Esophagus squamous epithelium (tissue), 5 donors: Measurements from ENCODE around the gene AIFM3. TPM values are rescaled to one million over a fixed set of nuclear protein-coding genes. Genes with fewer than 3 reads are reported as not detected.

Experiments
- DNase-seq: peaks from one replicate; lab custom pipeline; 2025; lab: John Stamatoyannopoulos, UW
- H3K27ac ChIP-seq, 4 donors: fragments of 200-600 bp; sonication (generic); one replicate each; pipeline ENCODE4 v1.5.1; 2016 to 2019; ENCODE audit warnings: mild to moderate bottlenecking in 1 of 4
- H3K27me3 ChIP-seq, 4 donors: fragments of 200-600 bp; sonication (generic); 1 replicate in 3 of 4; 2 replicates in 1 of 4; pipeline versions ENCODE4 v1.5.1 to v1.6.0; 2017 to 2021; ENCODE audit warnings: antibody characterized with exemption in 1 of 4
- H3K36me3 ChIP-seq, 3 donors: fragments of 200-600 bp; sonication (generic); one replicate each; pipeline ENCODE4 v1.5.1; 2016 to 2019
- H3K4me1 ChIP-seq, 3 donors: fragments of 200-600 bp; sonication (generic); one replicate each; pipeline ENCODE4 v1.5.1; 2017 to 2019
- H3K4me3 ChIP-seq, 4 donors: fragments of 200-600 bp; sonication (generic); 1 replicate in 3 of 4; 2 replicates in 1 of 4; pipeline ENCODE4 v1.5.1; 2016 to 2019; ENCODE audit warnings: mild to moderate bottlenecking in 2 of 4, moderate library complexity in 1 of 4
- H3K9me3 ChIP-seq, 3 donors: fragments of 200-600 bp; sonication (generic); one replicate each; pipeline ENCODE4 v1.5.1; 2016 to 2019
- CTCF ChIP-seq, 6 experiments: fragments of 450-650 bp in 4 of 6; fragments of 200-600 bp in 2 of 6; sonication (generic) in 2 of 6; IDR thresholded peaks; one replicate each; pipeline ENCODE4 v1.5.1; 2016 to 2019; ENCODE audit warnings: antibody characterized with exemption in 6 of 6, mild to moderate bottlenecking in 4 of 6, moderate library complexity in 4 of 6
- POLR2A ChIP-seq, 4 donors: fragments of 450-650 bp; IDR thresholded peaks; one replicate each; pipeline ENCODE4 v1.6.1; 2017; ENCODE audit warnings: antibody characterized with exemption in 4 of 4, mild to moderate bottlenecking in 4 of 4, moderate library complexity in 3 of 4
- whole genome bisulfite sequencing, 2 donors: methylation state at CpG; one replicate each; pipeline ENCODE4 v1.1.5; 2018; 5-methylcytosine and 5-hydroxymethylcytosine counted together
- intact Hi-C: fragments of 100-400 bp; cut with DNase I; formaldehyde crosslinking; loops from one replicate; pipeline ENCODE4 v1.15.0; 2022
- total RNA-seq, 4 donors: library from RNA; depleted of rRNA; stranded (reverse); fragments of >200 nt; gene quantifications; one replicate each; pipeline ENCODE4 v1.1.0, GENCODE V29; 2016
- donor health status: DM: yes; HTN: yes; CAD: no.

Gene AIFM3
- total RNA-seq, 4 donors from 2014 or later: 0.30 to 1.9 (median 0.94) TPM

GRCh38 chr22:21010426-21011113, 43.5 kb downstream of the AIFM3 start:
- DNase-seq: no peak
- Histone ChIP-seq H3K27me3 (no peaks in the 10 kb centered on the region), H3K27ac (no peak overlapping the region), H3K4me3 (no peak overlapping the region), H3K9me3 (no peaks in the 10 kb centered on the region), H3K4me1 (peaks cover 20 to 26% (median 22%) of the 10 kb centered on the region in 3 donors), H3K36me3 (no peaks in the 10 kb centered on the region)
- intact Hi-C loops: no loop called here
- TF ChIP-seq POLR2A (IDR thresholded peaks at IDR 0.05) (no peak), CTCF (IDR thresholded peaks at IDR 0.05) (no peak)
- WGBS, 2 donors: 89 to 91% methylated on average over 3 of the region's 3 CpGs

- no peak overlapping the region for H3K4me3 ChIP-seq
- H3K27me3 ChIP-seq: no peaks in the 10 kb centered on the region
- intact Hi-C loops: no loop called here
- TF ChIP-seq CTCF (IDR thresholded peaks at IDR 0.05) (no peak), POLR2A (IDR thresholded peaks at IDR 0.05) (no peak)
- H3K9me3 ChIP-seq: no peaks in the 10 kb centered on the region
- WGBS, 2 donors: 70 to 81% methylated on average over 2 to 8 of the region's 14 CpGs
- H3K27ac ChIP-seq: no peak overlapping the region
- peaks cover 22 to 28% (median 23%) of the 10 kb centered on the region in 3 donors for H3K4me1 ChIP-seq
- DNase-seq: no peak
- no peaks in the 10 kb centered on the region for H3K36me3 ChIP-seq
These were observed 45.7 kb downstream of the AIFM3 start for GRCh38 chr22:21012446-21013407.

GRCh38 chr22:21013657-21014201, 46.7 kb downstream of the AIFM3 start:
- intact Hi-C loops: no loop called here
- H3K27ac ChIP-seq: peak overlapping the region; percentile 30 to 88 (median 76)
- TF ChIP-seq POLR2A (IDR thresholded peaks at IDR 0.05): peak in 1 of 4 donors; percentile 17
- no peak for TF ChIP-seq CTCF (IDR thresholded peaks at IDR 0.05)
- 16 to 24% methylated on average over 5 to 18 of the region's 24 CpGs for WGBS, 2 donors
- no peaks in the 10 kb centered on the region for H3K9me3 ChIP-seq
- H3K4me1 ChIP-seq: peaks cover 22 to 28% (median 23%) of the 10 kb centered on the region in 3 donors
- no peak for DNase-seq
- peak overlapping the region; percentile 26 to 67 (median 48) for H3K4me3 ChIP-seq
- H3K27me3 ChIP-seq: no peaks in the 10 kb centered on the region
- no peaks in the 10 kb centered on the region for H3K36me3 ChIP-seq

- no peaks in the 10 kb centered on the region for H3K36me3 ChIP-seq
- peak overlapping the region; percentile 26 to 67 (median 48) for H3K4me3 ChIP-seq
- DNase-seq: peak; percentile 47
- TF ChIP-seq POLR2A (IDR thresholded peaks at IDR 0.05): no peak
- no peak for TF ChIP-seq CTCF (IDR thresholded peaks at IDR 0.05)
- no peaks in the 10 kb centered on the region for H3K27me3 ChIP-seq
- 2 to 3% methylated on average over 6 to 7 of the region's 40 CpGs for WGBS, 2 donors
- peak overlapping the region; percentile 30 to 88 (median 76) for H3K27ac ChIP-seq
- no peaks in the 10 kb centered on the region for H3K9me3 ChIP-seq
- peaks cover 22 to 28% (median 23%) of the 10 kb centered on the region in 3 donors for H3K4me1 ChIP-seq
- intact Hi-C loops: no loop called here
These were observed 47.2 kb downstream of the AIFM3 start for GRCh38 chr22:21014202-21014725.
